HG03432 (cell line): ENCODE data around the gene CT47C1.

Source experiments
- ATAC-seq: cut with Tn5 transposase; IDR thresholded peaks from one replicate; pipeline ENCODE4 v1.9.1; 2021; ENCODE audit warnings: mild to moderate bottlenecking, moderate library complexity; ENCODE audit not compliant: unreplicated experiment

The CT47C1 gene

DNA sequence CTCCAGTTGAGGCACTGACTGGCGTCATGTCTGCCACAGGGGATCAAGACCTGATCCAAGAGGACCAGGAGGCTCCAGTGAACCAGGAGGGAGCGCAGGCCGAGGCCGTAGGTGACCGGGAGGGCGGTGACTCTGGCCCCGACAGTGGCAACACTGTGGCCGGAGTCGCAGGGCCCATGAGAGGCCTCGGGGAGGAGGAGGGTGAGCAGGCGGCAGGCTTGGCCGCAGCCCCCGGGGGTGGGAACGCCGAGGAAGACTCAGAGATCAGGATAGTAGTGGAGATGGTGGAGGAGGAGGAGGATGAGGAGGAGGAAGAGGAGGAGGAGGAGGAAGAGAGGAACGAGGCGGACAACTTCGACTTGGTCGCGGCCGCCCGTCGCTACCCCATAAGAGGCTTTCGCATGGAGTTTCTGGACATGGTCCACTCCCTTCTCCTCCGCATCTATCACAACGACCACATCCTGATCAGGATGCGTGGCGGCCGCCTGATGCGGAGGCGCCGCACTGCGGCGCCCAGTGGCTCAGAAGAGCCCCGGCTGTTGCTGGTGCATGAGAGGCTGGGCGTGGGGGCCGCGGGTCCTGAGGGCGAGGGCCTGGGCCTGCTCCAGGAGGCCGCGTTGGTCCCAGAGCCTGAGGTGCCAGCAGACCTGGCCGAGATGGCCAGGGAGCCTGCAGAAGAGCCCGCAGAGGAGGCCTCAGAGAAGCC, 560 bp downstream of the CT47C1 start:
- ATAC-seq = no peak

DNA sequence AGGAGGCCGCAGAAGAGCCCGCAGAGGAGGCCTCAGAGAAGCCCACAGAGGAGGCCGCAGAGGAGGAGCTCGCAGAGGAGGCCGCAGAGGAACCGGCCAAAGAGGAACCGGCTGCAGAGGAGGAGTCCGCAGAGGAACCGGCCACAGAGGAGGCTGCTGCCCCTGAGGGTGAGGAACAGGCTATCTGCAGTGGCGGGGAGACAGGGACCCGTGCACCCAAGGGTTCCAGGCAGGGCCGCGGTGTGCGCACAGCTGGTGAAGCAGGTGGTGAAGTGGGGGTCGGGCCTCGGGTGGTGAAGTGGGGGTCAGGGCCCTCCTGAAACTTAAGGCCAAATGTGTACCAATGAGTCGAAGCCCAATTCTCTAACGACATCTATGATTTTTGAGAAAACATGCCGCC, 1.1 kb downstream of the CT47C1 start:
- ATAC-seq = no peak

DNA sequence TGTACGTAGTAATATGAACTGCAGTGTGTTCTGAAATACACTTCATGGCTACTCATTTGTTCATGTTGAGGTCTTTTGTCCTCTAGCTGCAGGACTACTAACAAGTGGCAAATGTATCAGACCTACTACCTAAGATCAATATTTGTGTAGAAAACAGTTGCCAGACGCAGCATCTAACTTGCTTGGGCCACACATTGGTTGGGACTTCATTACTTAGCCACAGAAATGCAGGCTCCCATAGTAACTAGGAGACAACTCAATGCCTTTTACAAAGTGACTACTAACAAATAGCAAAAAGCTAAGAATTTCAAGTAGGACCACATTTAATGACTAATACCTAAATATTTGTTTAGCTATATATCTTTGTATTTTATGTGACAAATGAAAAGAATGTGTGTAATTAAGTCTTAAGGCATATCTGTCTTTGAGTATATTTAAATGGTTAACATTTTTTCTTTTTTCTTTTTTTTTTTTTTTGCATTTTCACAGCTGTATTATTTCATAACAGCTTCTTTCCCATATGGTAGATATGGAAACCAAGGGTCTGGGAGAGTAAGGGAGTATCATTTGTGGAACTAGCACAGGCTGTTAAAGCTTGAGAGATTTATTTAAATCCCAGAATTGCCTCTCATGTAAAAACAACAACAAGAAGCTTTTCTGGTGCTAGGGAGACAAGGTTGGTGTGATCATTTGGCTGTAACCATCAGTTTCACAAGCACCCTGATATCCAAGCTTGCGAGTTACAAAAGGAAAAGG, 2.7 kb downstream of the CT47C1 start:
- ATAC-seq = no peak

DNA sequence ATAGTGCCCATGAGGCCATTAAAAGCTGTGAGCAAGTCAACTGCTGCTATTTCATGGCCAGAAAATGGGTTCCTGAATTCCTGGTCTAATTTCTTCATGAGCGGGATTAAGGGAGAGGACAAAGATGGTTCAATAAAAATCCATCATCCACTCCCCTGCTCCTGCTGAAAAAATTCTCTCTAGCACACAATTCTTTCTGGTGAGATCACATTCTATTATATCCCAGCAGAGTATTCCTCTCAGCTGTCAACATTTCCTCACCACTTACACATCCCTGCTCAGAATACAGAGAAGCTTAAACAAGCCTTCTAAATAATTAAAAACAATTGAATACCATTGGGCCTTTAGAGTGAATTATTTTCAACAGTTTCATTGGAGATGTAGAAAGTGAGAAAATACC, 9.5 kb downstream of the CT47C1 start:
- ATAC-seq = no peak

DNA sequence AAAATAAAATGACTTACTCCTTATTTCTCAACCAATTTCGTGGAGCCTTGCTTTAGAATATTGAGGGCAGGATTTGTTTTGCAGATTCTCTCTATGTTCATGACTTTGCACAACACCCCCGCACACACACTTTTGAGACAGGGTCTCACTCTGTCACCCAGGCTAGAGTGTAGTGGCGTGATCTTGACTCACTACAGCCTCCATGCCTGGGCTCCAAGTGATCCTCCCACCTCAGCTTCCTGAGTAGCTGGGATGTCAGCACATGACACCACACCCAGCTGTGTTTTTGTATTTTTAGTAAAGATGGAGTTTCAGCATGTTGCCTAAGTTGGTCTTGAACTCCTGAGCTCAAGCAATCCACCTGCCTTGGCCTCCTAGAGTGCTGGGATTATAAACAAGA, 12.0 kb downstream of the CT47C1 start:
- ATAC-seq = no peak

DNA sequence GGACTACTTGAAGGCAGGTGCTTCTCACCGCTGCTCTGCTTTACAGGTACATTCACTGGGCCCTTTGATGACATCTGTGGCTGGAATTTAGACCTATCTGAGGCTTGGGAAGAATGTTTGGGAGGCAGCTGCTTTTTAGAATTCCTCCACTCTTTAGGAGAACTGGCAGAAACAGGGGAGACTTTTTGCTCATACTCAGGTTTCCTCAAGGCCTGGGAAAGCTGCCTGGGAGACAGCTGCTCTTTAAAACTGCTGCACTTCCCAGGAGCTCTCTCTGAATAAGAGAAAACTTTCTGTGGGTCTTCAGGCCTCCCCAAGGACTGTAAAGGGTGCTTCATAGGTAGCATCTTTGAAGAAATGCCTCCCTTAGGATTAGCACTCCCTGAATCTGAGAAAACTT, 14.3 kb downstream of the CT47C1 start:
- no peak for ATAC-seq

DNA sequence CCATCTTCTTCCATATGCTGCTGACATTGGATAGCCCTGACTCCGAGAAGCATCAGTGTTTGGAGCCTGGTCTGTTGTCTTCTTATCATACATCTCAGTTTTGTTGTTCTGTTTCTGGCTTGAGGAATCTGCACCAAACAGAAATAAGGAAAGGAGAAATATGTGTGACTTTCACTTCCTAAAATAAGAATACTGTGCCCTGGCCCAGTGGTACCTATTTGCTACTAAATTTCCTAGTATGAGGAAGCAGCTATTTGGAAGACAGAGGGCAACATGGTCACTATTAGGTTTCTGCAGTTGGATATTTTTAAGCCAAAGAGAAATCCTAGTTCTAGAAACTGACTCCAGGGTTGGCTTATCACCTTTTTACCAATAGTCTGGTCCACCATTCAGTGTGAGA, 16.8 kb downstream of the CT47C1 start:
- no peak for ATAC-seq

DNA sequence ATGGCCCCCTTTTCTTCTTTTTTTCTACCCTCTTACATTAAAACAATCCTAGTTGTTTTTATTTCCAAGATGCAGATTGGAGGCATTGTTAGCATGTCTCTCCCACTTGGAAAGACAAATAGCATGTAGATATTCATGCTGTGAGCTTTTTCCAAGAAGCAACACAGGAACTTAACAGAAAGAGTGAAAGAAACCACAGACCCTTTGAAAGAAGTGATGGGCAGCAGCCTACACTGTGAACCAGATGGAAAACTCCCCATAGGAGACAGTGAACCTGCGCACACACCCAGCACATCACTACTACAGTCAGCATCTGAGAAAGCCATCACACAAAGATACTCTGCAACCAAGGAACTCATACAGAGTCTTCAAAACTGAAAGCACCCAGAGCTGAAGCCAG, 17.8 kb downstream of the CT47C1 start:
- ATAC-seq = no peak

DNA sequence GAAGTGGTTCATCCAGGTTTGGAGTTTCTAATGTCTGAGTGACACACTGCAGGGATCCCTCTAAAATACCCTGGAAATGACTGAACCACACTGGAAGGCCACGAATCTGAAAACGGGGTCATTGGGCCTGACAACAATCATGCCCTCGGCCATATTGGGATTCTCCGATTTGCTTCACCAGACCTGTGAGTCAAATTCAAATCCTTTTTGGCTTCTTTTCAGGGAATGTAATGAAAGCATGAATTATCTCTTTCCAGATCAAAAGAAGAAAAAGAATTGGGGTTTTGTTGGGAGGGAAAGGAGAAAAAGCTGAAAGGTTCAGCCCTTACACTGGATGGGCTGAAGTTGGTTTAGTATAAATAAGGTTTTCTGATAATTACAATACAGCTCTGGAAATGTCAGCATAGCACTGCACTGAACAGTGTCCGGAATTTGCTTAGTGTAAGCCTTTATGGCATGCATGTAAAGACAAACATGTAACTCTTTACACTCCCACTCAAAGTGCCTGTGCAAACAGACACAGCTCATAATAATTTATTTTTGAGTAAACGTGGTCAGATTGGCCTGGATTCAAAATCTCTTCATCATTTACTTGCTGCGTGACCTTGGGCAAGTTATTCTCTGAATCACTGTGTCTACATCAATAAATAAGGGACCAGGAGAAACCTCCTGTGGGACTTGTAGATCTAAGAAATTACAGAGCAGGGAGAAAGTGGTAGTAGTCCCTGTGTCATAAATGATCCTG, 21.4 kb downstream of the CT47C1 start:
- no peak for ATAC-seq

DNA sequence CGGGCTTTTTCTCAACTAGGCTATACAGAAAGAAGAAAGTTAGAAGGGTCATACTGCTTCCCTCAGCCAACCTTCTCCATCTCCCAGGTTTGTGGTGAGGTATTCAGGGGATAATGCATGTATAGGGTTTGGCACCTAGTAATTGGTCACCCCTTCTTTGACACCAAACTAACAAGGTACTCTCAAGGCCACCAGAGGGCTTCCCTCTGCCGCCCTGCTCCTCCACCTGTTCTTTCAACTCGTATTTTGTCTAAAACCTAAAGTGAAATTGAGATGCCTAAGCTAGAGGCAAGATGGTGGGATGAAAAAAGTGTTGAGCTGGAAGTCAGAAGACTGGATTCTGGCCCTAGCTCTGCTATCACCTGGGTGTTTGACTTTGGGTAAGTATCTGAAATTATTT, 22.0 kb downstream of the CT47C1 start:
- ATAC-seq = no peak

DNA sequence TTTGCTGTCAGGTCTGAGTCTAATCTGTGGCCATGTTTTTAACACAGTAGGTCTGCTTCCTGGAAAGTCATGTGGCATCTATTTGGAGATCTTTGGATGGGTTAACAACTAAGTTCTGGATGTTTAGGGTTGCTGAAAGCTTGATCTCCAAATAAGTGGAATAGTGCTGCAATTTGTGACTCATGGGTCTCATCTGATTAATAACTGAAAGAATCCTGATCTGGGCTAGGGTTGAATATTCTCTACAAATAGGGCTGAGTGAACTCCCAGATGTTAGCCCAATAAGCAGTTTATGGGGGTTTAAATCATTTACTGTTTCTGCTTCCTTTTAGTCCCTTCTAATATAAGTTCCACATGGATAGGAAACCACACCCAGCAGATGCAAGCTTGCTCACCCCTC, 23.1 kb downstream of the CT47C1 start:
- ATAC-seq = no peak

DNA sequence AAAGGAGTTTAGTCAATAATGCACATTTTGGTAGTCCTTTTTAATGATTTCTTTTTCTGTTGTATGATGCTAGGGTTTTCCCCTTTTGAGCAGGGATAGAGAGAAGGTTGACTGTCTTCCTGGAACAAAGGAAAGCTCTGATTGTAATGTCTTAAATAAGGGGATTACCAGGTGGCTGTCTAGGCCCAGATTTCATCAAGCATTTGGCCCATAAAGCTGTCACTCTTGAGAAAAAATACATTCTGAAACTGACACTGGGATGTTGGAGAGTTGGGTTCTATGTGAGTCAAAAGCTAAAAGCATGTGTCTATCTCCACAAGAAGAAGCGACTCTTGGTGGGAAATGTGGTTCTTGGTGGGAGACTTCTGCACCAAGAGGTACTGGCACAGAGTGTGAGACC, 28.4 kb downstream of the CT47C1 start:
- no peak for ATAC-seq

DNA sequence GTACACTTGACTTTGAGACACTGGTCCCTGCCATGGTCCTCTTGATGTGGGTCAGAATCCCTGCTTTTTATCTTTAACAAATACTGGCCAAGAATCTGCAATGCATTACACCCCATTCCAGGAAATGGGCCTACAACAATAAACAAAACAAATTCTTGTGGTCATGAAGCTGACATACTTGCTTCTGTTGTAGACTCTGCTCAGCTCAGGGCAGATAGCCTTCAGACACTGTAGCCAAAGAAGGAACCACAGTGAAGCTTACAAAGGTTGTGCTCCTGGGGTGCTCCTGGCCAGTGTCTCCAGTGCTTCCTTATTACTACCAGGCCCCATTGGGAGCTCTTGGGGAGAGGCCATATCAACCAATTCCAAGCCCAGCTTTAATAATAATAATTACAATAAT, 33.0 kb downstream of the CT47C1 start:
- no peak for ATAC-seq

DNA sequence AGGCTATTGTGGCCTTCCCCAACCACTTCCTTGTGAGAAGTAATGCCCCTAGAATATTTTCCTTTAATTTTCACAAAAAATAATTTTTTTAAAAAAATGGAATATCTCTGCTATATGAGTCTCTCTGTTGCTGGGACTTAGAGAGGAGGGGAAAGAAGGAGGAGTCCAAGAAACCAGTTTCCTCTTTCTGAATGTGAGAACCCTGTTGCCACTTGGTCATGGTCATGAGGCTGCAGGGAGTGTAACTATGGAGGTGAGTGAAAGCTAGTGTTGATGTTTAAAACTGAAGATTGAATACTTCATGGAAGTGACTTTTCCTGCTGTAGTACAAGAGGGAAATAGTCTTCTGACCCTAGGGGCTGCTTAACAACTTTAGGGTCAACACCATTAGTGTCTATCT, 34.4 kb downstream of the CT47C1 start:
- ATAC-seq = no peak

DNA sequence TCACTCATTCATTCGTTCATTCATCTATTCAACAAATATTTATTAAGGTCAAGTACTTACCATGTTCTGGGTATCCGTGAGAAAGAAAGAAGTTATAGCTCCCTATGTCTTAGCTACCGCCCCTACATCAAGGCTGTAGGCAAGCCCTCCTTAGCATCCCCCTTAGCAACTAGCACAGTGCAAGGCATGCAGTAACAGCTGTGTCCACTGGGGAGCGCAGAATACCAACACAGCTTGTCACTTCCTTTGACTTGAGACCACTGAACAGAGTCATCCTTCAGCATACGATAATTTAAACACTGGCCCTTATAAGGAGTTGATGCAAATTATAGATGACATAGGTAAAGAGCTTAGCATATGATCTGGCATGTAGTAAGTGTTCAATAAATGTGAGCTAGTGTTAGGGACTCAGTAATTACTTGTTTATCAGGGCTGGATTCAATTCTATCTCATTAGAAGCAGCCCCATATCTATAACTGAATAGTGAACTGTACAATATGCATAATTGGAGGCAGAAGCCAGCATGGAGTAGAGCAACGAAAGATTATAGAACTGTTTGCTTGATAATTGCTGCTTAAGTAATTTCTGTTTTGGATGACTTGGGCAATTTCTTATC, 46.1 kb downstream of the CT47C1 start:
- peak; percentile 80 for ATAC-seq

DNA sequence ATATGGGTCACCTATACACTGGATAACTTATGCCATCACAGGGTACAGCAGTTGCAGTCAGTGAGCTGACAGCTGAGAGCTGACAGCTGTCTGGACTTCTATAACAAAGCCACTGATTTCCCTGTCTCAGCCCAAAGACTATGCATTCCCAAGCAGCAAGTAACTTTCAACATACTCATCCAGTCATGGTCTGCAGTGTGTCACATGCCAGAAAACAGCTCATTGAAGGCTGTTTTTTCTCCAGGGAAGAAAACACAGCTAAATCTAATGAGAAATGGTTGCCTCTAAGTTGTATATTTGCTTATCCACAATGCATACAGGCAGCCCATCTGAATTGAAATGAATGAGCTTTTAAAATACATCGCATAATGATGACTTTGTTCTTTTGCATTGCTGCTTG, 48.5 kb downstream of the CT47C1 start:
- ATAC-seq = no peak
